ENCODE measurements around the gene PTPRG.

DNA sequence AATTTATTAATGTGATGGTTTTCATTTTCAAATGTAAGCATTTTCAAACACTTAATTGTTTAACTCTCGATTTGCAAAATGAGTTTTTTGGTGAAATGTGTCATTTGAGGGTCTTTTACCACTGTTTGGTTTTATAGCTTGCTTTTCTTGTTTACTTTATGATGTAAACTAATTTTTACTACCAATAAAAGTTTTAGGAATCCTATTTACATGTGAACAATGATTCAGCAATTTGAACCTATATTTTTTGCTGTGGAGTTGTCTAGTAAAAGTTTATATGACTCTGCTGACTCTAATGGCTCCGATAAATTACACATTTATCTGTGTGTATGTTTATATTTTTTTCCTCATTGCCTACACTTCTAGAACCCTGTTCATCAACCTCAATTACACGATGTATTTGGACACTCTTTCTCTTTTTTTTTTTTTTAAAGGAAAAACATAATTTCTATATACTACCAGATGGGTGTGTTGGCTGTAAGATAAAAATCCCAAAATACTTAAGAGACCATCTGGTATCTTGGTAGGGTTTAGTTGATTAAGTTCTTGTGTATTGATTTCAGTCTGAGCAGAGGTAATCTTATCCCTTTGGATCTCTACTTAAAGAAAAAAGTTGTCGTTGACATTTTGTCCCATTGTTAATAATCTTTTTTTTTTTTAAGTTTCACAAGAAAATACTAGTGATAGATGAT is 89.5 kb downstream of the PTPRG start:
- TF ChIP-seq, protein P1, sequence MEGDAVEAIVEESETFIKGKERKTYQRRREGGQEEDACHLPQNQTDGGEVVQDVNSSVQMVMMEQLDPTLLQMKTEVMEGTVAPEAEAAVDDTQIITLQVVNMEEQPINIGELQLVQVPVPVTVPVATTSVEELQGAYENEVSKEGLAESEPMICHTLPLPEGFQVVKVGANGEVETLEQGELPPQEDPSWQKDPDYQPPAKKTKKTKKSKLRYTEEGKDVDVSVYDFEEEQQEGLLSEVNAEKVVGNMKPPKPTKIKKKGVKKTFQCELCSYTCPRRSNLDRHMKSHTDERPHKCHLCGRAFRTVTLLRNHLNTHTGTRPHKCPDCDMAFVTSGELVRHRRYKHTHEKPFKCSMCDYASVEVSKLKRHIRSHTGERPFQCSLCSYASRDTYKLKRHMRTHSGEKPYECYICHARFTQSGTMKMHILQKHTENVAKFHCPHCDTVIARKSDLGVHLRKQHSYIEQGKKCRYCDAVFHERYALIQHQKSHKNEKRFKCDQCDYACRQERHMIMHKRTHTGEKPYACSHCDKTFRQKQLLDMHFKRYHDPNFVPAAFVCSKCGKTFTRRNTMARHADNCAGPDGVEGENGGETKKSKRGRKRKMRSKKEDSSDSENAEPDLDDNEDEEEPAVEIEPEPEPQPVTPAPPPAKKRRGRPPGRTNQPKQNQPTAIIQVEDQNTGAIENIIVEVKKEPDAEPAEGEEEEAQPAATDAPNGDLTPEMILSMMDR (IDR thresholded peaks at IDR 0.05) = no peak
- no peak for TF ChIP-seq POLR2A (IDR thresholded peaks at IDR 0.05)
